CD4-positive, alpha-beta T cell (primary cell): ENCODE measurements around the gene TRIM21. TPM values are rescaled to one million over a fixed set of nuclear protein-coding genes. Genes with fewer than 3 reads are reported as not detected.

Source experiments
- total RNA-seq, 174 experiments: library from RNA in 2 of 174; stranded (reverse) in 2 of 174; gene quantifications; one replicate each; pipeline ENCODE4 v1.2.3 and lab custom pipeline; 2021 to 2026

Gene TRIM21
- total RNA-seq, 2 experiments from 2014 or later = 21.0 to 23.7 TPM

Other genes with a start within 250 kb of the TRIM21 start
- not detected for gene OR52B4, start 25.3 kb downstream of the TRIM21 start, total RNA-seq
- not detected for gene OR52K2, start 55.6 kb upstream of the TRIM21 start, total RNA-seq
- not detected for gene OR52K1, start 88.9 kb upstream of the TRIM21 start, total RNA-seq
- not detected for gene OR52M1, start 151.5 kb upstream of the TRIM21 start, total RNA-seq
- not detected for gene OR52I2, start 188.0 kb upstream of the TRIM21 start, total RNA-seq
- gene OR52I1, start 200.3 kb upstream of the TRIM21 start, total RNA-seq = not detected
- 1 to 10 TPM; 4.1 to 5.4 TPM for gene TRIM68, start 214.5 kb upstream of the TRIM21 start, total RNA-seq
- not detected for gene OR51D1, start 243.8 kb upstream of the TRIM21 start, total RNA-seq